Stomach (tissue), 4 donors: ENCODE measurements around the gene UFSP2.

Source experiments
- POLR2A ChIP-seq, 4 donors: fragments of 450-650 bp; IDR thresholded peaks; one replicate each; pipeline ENCODE4 v1.6.1; 2016; ENCODE audit warnings: antibody characterized with exemption in 4 of 4, control low read depth in 2 of 4, mild to moderate bottlenecking in 1 of 4, moderate library complexity in 1 of 4
- TF ChIP-seq, protein P1 (sequence below), 7 experiments: fragments of 450-650 bp in 4 of 7; fragments of 200-600 bp in 3 of 7; sonication (generic) in 3 of 7; IDR thresholded peaks; one replicate each; pipeline ENCODE4 v1.5.1; 2016 to 2019; ENCODE audit warnings: antibody characterized with exemption in 7 of 7, control low read depth in 2 of 7, mild to moderate bottlenecking in 1 of 7

DNA sequence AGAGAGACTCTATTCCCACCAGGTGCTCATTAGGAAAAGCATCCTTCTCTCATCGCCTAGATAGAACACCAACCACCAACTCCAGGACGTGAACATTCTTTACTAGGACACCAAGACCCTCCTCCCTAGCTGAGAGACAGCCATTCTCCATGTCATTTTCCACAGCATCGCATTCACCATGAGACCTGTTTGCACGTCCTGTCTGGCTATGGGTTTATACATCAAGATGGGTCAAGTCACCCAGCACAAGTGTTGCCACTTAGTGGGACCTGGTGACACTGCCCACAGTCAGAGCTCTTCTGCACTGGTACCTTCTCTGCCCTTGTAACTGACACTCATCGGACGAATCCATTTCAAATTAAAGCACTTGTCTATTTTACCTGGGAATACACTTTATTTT, 47.5 kb downstream of the UFSP2 start:
- TF ChIP-seq, protein P1, sequence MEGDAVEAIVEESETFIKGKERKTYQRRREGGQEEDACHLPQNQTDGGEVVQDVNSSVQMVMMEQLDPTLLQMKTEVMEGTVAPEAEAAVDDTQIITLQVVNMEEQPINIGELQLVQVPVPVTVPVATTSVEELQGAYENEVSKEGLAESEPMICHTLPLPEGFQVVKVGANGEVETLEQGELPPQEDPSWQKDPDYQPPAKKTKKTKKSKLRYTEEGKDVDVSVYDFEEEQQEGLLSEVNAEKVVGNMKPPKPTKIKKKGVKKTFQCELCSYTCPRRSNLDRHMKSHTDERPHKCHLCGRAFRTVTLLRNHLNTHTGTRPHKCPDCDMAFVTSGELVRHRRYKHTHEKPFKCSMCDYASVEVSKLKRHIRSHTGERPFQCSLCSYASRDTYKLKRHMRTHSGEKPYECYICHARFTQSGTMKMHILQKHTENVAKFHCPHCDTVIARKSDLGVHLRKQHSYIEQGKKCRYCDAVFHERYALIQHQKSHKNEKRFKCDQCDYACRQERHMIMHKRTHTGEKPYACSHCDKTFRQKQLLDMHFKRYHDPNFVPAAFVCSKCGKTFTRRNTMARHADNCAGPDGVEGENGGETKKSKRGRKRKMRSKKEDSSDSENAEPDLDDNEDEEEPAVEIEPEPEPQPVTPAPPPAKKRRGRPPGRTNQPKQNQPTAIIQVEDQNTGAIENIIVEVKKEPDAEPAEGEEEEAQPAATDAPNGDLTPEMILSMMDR (IDR thresholded peaks at IDR 0.05): no peak
- no peak for TF ChIP-seq POLR2A (IDR thresholded peaks at IDR 0.05)
